HEK293 (cell line): ENCODE results near the gene SNX6.

Experiments used
- CTCF ChIA-PET: fragments of 350-600 bp; formaldehyde crosslinking; extraction: SDS; loops from one replicate; lab custom pipeline; 2021; ENCODE audit warnings: antibody characterized with exemption; lab: Yijun Ruan, JAX
- POLR2A ChIA-PET: fragments of 300-600 bp; formaldehyde crosslinking; extraction: SDS; loops from one replicate; lab custom pipeline; 2020; ENCODE audit warnings: antibody characterized with exemption, inconsistent platforms; lab: Yijun Ruan, JAX
- H3K27ac ChIP-seq: fragments of 200-500 bp; sonication (Bioruptor generic); 2 replicates; pipeline ENCODE4 v1.5.1; 2014; ENCODE audit warnings: low read depth, low read length, control low read depth, inconsistent platforms; ENCODE audit errors: extremely low read depth
- H3K36me3 ChIP-seq, 2 experiments: fragments of 200-500 bp in 1 of 2; sonication (Bioruptor generic) in 1 of 2; 1 replicate in 1 of 2; 2 replicates in 1 of 2; pipeline ENCODE4 v1.5.1; 2014 to 2017; ENCODE audit warnings: inconsistent platforms in 2 of 2, low read length in 2 of 2; ENCODE audit not compliant: control insufficient read depth in 2 of 2, insufficient read depth in 1 of 2
- H3K4me1 ChIP-seq: fragments of 200-500 bp; sonication (Bioruptor generic); 2 replicates; pipeline ENCODE4 v1.5.1; 2014; ENCODE audit warnings: mild to moderate bottlenecking, low read length, inconsistent platforms; ENCODE audit not compliant: control insufficient read depth, insufficient read depth
- H3K4me3 ChIP-seq: 2 replicates; pipeline ENCODE4 v1.5.1; 2011; ENCODE audit warnings: low read depth, mild to moderate bottlenecking, control low read depth, low read length, moderate library complexity
- H3K9me3 ChIP-seq: fragments of 200-500 bp; sonication (Bioruptor generic); 2 replicates; pipeline ENCODE4 v1.5.1; 2014; ENCODE audit warnings: low read depth, low read length, inconsistent platforms; ENCODE audit not compliant: control insufficient read depth, insufficient read depth
- BCL11A ChIP-seq: fragments of 450-650 bp; formaldehyde crosslinking; IDR thresholded peaks from 2 replicates; pipeline ENCODE4 v1.5.1; 2016; ENCODE audit warnings: low read depth, missing biosample characterization, missing genetic modification characterization
- GFI1B ChIP-seq: fragments of 450-650 bp; formaldehyde crosslinking; IDR thresholded peaks from 2 replicates; pipeline ENCODE4 v1.5.1; 2016; ENCODE audit warnings: missing biosample characterization, missing genetic modification characterization
- GLIS1 ChIP-seq: fragments of 450-650 bp; formaldehyde crosslinking; IDR thresholded peaks from 2 replicates; pipeline ENCODE4 v1.5.1; 2016; ENCODE audit warnings: missing biosample characterization, missing genetic modification characterization
- SCRT1 ChIP-seq: fragments of 450-650 bp; formaldehyde crosslinking; IDR thresholded peaks from 2 replicates; pipeline ENCODE4 v1.5.1; 2016; ENCODE audit warnings: missing biosample characterization, missing genetic modification characterization, borderline replicate concordance
- SP3 ChIP-seq: fragments of 450-650 bp; formaldehyde crosslinking; IDR thresholded peaks from 2 replicates; pipeline ENCODE4 v1.5.1; 2016; ENCODE audit warnings: missing biosample characterization, missing genetic modification characterization
- ZBTB7A ChIP-seq: fragments of 450-650 bp; formaldehyde crosslinking; IDR thresholded peaks from 2 replicates; pipeline ENCODE4 v1.5.1; 2016; ENCODE audit warnings: low read depth, missing biosample characterization, missing genetic modification characterization
- ZNF112 ChIP-seq: fragments of 450-650 bp; formaldehyde crosslinking; IDR thresholded peaks from 2 replicates; pipeline ENCODE4 v1.5.0; 2017; ENCODE audit warnings: missing biosample characterization, missing genetic modification characterization
- ZNF184 ChIP-seq: fragments of 450-650 bp; IDR thresholded peaks from 2 replicates; pipeline ENCODE4 v1.5.1; 2018; ENCODE audit warnings: missing biosample characterization, mild to moderate bottlenecking, missing genetic modification characterization
- ZNF202 ChIP-seq: fragments of 450-650 bp; formaldehyde crosslinking; IDR thresholded peaks from 2 replicates; pipeline ENCODE4 v1.5.1; 2016; ENCODE audit warnings: missing biosample characterization, missing genetic modification characterization, borderline replicate concordance
- ZNF416 ChIP-seq: fragments of 450-650 bp; formaldehyde crosslinking; IDR thresholded peaks from 2 replicates; pipeline ENCODE4 v1.5.1; 2016; ENCODE audit warnings: missing biosample characterization, missing genetic modification characterization
- ZNF555 ChIP-seq: fragments of 450-650 bp; formaldehyde crosslinking; conservative IDR thresholded peaks from 2 replicates; pipeline ENCODE4 v1.5.1; 2017; ENCODE audit warnings: missing biosample characterization, mild to moderate bottlenecking, missing genetic modification characterization, inconsistent platforms
- ZNF571 ChIP-seq: fragments of 450-650 bp; formaldehyde crosslinking; IDR thresholded peaks from 2 replicates; pipeline ENCODE4 v1.5.0; 2017; ENCODE audit warnings: missing biosample characterization, missing genetic modification characterization
- ZNF610 ChIP-seq: fragments of 450-650 bp; formaldehyde crosslinking; IDR thresholded peaks from 2 replicates; pipeline ENCODE4 v1.5.1; 2016; ENCODE audit warnings: missing biosample characterization, missing genetic modification characterization, borderline replicate concordance
- ZNF664 ChIP-seq: fragments of 450-650 bp; formaldehyde crosslinking; IDR thresholded peaks from 2 replicates; pipeline ENCODE4 v1.5.1; 2016; ENCODE audit warnings: missing biosample characterization, missing genetic modification characterization
- ZNF707 ChIP-seq: fragments of 450-650 bp; formaldehyde crosslinking; IDR thresholded peaks from 2 replicates; pipeline ENCODE4 v1.5.1; 2016; ENCODE audit warnings: missing biosample characterization, missing genetic modification characterization
- TF ChIP-seq, protein P1 (sequence below): fragments of 450-650 bp; formaldehyde crosslinking; IDR thresholded peaks from 2 replicates; pipeline ENCODE4 v1.5.1; 2016; ENCODE audit warnings: missing biosample characterization, missing genetic modification characterization
- TF ChIP-seq, protein P2 (sequence below): fragments of 450-650 bp; formaldehyde crosslinking; IDR thresholded peaks from 2 replicates; pipeline ENCODE4 v1.5.1; 2016; ENCODE audit warnings: missing biosample characterization, missing genetic modification characterization, low read depth
- TF ChIP-seq, protein P3 (sequence below): fragments of 450-650 bp; formaldehyde crosslinking; IDR thresholded peaks from 2 replicates; pipeline ENCODE4 v1.5.1; 2016; ENCODE audit warnings: missing biosample characterization, missing genetic modification characterization
- TF ChIP-seq, protein P4 (sequence below): fragments of 450-650 bp; IDR thresholded peaks from 2 replicates; pipeline ENCODE4 v1.5.1; 2018; ENCODE audit warnings: missing biosample characterization, missing genetic modification characterization
- TF ChIP-seq, protein P5 (sequence below): fragments of 450-650 bp; formaldehyde crosslinking; IDR thresholded peaks from 2 replicates; pipeline ENCODE4 v1.5.1; 2016; ENCODE audit warnings: missing biosample characterization, missing genetic modification characterization
- TF ChIP-seq, protein P6 (sequence below): fragments of 450-650 bp; formaldehyde crosslinking; IDR thresholded peaks from 2 replicates; pipeline ENCODE4 v1.5.1; 2016; ENCODE audit warnings: missing biosample characterization, missing genetic modification characterization

SNX6 gene

DNA sequence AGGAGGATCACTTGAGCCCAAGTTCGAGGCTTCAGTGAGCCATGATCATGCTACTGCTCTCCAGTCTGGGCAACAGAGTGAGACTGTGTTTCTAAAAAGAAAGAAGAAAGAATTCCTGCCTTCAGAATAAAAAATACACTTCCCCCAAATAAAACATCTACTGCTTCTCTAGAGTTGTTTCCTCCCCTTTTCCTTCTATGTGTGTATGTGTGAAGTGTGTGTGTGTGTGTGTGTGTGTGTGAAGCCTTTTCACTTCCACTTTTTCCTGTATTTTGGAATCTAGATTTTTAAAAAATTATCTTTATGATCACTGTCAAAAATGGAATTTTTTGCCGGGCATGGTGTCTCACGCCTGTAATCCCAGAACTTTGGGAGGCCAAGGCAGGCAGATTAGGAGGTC is 12.6 kb upstream of the SNX6 start:
- Histone ChIP-seq H3K9me3 (no peaks in the 10 kb centered on the region), H3K36me3 (no peaks in the 10 kb centered on the region), H3K4me3 (no peak overlapping the region), H3K4me1 (no peaks in the 10 kb centered on the region), H3K27ac (no peak overlapping the region)
- ChIA-PET CTCF (interaction anchor here (0.6 to 0.7 kb wide), 2 partner anchors 24 to 175 kb away, joined by 4 to 5 read pairs; no protein-coding TSS in a partner anchor), POLR2A (no interaction called here)
- no peak for TF ChIP-seq BCL11A (tag by site-specific recombination)
- TF ChIP-seq, protein P1, sequence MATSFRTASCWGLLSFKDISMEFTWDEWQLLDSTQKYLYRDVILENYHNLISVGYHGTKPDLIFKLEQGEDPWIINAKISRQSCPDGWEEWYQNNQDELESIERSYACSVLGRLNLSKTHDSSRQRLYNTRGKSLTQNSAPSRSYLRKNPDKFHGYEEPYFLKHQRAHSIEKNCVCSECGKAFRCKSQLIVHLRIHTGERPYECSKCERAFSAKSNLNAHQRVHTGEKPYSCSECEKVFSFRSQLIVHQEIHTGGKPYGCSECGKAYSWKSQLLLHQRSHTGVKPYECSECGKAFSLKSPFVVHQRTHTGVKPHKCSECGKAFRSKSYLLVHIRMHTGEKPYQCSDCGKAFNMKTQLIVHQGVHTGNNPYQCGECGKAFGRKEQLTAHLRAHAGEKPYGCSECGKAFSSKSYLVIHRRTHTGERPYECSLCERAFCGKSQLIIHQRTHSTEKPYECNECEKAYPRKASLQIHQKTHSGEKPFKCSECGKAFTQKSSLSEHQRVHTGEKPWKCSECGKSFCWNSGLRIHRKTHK (tag by site-specific recombination), result no peak
- TF ChIP-seq, protein P2, sequence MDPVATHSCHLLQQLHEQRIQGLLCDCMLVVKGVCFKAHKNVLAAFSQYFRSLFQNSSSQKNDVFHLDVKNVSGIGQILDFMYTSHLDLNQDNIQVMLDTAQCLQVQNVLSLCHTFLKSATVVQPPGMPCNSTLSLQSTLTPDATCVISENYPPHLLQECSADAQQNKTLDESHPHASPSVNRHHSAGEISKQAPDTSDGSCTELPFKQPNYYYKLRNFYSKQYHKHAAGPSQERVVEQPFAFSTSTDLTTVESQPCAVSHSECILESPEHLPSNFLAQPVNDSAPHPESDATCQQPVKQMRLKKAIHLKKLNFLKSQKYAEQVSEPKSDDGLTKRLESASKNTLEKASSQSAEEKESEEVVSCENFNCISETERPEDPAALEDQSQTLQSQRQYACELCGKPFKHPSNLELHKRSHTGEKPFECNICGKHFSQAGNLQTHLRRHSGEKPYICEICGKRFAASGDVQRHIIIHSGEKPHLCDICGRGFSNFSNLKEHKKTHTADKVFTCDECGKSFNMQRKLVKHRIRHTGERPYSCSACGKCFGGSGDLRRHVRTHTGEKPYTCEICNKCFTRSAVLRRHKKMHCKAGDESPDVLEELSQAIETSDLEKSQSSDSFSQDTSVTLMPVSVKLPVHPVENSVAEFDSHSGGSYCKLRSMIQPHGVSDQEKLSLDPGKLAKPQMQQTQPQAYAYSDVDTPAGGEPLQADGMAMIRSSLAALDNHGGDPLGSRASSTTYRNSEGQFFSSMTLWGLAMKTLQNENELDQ (tag by site-specific recombination), result no peak
- TF ChIP-seq ZNF707 (tag by site-specific recombination), result no peak
- TF ChIP-seq ZNF184 (tag by site-specific recombination), result no peak
- TF ChIP-seq ZNF555, result no peak
- TF ChIP-seq ZNF610 (tag by site-specific recombination), result no peak
- TF ChIP-seq GLIS1, result no peak
- TF ChIP-seq SP3, result no peak
- no peak for TF ChIP-seq ZNF416
- TF ChIP-seq, protein P3, sequence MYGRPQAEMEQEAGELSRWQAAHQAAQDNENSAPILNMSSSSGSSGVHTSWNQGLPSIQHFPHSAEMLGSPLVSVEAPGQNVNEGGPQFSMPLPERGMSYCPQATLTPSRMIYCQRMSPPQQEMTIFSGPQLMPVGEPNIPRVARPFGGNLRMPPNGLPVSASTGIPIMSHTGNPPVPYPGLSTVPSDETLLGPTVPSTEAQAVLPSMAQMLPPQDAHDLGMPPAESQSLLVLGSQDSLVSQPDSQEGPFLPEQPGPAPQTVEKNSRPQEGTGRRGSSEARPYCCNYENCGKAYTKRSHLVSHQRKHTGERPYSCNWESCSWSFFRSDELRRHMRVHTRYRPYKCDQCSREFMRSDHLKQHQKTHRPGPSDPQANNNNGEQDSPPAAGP, result no peak
- TF ChIP-seq, protein P4, sequence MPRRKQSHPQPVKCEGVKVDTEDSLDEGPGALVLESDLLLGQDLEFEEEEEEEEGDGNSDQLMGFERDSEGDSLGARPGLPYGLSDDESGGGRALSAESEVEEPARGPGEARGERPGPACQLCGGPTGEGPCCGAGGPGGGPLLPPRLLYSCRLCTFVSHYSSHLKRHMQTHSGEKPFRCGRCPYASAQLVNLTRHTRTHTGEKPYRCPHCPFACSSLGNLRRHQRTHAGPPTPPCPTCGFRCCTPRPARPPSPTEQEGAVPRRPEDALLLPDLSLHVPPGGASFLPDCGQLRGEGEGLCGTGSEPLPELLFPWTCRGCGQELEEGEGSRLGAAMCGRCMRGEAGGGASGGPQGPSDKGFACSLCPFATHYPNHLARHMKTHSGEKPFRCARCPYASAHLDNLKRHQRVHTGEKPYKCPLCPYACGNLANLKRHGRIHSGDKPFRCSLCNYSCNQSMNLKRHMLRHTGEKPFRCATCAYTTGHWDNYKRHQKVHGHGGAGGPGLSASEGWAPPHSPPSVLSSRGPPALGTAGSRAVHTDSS (tag by site-specific recombination), result no peak

DNA sequence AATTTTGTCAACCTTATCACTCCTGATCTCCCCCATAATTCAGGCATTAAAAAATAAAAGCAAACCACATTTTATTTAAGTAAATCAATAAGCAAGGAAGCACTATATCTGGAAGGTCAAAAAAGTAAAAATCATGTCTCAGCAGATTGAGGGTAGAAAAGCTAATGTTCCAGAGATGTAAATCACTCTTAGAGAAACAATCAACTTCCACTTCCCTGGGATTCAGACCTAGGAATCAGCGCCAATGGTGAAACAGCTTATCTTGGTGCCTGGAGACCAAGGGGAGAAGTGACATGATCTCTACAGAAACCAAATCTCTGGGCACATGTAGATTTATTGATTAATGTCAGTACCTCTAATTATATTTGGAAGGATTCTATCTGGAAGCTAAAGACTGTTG is 10.9 kb upstream of the SNX6 start:
- ChIA-PET CTCF (interaction anchor here (1.0 kb wide), 1 partner anchor 82 kb away, joined by 4 read pairs; no protein-coding TSS in a partner anchor), POLR2A (no interaction called here)

More for the DNA sequence above, 10.9 kb upstream of the SNX6 start:
- H3K4me3 ChIP-seq, result no peak overlapping the region
- H3K9me3 ChIP-seq, result no peaks in the 10 kb centered on the region
- H3K4me1 ChIP-seq, result no peaks in the 10 kb centered on the region
- no peak overlapping the region for H3K27ac ChIP-seq
- no peaks in the 10 kb centered on the region for H3K36me3 ChIP-seq
- TF ChIP-seq ZNF571 (no peak), ZNF202 (tag by site-specific recombination) (no peak), ZNF664 (tag by site-specific recombination) (no peak), GLIS1 (no peak), SCRT1 (no peak), GFI1B (tag by site-specific recombination) (no peak), ZNF112 (tag by site-specific recombination) (no peak), ZBTB7A (no peak)
- TF ChIP-seq, protein P5, sequence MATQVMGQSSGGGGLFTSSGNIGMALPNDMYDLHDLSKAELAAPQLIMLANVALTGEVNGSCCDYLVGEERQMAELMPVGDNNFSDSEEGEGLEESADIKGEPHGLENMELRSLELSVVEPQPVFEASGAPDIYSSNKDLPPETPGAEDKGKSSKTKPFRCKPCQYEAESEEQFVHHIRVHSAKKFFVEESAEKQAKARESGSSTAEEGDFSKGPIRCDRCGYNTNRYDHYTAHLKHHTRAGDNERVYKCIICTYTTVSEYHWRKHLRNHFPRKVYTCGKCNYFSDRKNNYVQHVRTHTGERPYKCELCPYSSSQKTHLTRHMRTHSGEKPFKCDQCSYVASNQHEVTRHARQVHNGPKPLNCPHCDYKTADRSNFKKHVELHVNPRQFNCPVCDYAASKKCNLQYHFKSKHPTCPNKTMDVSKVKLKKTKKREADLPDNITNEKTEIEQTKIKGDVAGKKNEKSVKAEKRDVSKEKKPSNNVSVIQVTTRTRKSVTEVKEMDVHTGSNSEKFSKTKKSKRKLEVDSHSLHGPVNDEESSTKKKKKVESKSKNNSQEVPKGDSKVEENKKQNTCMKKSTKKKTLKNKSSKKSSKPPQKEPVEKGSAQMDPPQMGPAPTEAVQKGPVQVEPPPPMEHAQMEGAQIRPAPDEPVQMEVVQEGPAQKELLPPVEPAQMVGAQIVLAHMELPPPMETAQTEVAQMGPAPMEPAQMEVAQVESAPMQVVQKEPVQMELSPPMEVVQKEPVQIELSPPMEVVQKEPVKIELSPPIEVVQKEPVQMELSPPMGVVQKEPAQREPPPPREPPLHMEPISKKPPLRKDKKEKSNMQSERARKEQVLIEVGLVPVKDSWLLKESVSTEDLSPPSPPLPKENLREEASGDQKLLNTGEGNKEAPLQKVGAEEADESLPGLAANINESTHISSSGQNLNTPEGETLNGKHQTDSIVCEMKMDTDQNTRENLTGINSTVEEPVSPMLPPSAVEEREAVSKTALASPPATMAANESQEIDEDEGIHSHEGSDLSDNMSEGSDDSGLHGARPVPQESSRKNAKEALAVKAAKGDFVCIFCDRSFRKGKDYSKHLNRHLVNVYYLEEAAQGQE, result no peak
- TF ChIP-seq, protein P6, sequence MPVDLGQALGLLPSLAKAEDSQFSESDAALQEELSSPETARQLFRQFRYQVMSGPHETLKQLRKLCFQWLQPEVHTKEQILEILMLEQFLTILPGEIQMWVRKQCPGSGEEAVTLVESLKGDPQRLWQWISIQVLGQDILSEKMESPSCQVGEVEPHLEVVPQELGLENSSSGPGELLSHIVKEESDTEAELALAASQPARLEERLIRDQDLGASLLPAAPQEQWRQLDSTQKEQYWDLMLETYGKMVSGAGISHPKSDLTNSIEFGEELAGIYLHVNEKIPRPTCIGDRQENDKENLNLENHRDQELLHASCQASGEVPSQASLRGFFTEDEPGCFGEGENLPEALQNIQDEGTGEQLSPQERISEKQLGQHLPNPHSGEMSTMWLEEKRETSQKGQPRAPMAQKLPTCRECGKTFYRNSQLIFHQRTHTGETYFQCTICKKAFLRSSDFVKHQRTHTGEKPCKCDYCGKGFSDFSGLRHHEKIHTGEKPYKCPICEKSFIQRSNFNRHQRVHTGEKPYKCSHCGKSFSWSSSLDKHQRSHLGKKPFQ, result no peak
